Retinal pigment epithelial cell (primary cell): Measurements from ENCODE around the gene AP1M1.

Source experiments
- DNase-seq: peaks from one replicate; pipeline ENCODE4 v3.0.0-alpha.2; 2010; ENCODE audit warnings: low read depth
- H3K4me3 ChIP-seq: 2 replicates; pipeline ENCODE4 v1.5.1; 2011; ENCODE audit warnings: mild to moderate bottlenecking, low read length, control low read depth, moderate library complexity
- TF ChIP-seq, protein P1 (sequence below): conservative IDR thresholded peaks from 2 replicates; pipeline ENCODE4 v1.5.1; 2011; ENCODE audit warnings: low read depth, low read length, control low read depth, inconsistent platforms

The AP1M1 gene

DNA sequence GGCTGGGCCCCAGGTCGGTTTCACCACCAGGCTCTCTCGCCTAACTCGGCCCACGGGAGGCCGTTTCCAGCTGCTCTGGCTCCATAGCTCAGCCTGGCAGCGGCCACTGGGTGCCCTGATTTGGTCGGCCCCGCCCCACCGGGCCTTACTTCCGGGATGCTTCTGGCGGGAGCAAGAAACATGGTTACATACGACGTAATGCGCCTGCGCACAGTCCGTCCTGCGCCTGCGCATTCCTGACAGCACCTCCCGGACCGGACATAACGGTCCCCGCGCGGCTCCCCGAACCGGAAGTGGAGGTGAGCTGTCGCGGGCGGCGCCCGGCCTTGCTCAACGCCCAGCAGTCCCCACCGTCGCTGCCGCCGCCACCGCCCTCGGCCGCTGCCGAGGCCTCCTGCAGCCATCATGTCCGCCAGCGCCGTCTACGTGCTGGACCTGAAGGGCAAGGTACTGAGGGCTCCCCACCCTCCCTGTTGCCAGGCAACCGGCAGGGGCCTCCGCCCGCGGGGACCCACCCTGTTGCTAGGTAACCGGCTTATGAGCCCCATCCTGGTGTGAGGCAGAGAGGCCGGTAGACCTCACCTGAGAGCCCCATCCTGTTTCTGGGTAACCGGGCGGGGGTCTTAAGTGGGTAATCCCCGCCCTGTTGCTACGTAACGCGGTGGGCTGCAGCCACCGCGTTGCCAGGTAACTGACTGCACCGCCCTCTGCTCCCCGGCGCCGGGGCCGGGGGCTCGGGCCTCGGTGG is at the start of gene AP1M1:
Gene AP1M1, plus strand, starts transcription at position 290 of the 748 bp plus-strand sequence. Its CDS starts 116 bp downstream, at position 406.
- TF ChIP-seq, protein P1, sequence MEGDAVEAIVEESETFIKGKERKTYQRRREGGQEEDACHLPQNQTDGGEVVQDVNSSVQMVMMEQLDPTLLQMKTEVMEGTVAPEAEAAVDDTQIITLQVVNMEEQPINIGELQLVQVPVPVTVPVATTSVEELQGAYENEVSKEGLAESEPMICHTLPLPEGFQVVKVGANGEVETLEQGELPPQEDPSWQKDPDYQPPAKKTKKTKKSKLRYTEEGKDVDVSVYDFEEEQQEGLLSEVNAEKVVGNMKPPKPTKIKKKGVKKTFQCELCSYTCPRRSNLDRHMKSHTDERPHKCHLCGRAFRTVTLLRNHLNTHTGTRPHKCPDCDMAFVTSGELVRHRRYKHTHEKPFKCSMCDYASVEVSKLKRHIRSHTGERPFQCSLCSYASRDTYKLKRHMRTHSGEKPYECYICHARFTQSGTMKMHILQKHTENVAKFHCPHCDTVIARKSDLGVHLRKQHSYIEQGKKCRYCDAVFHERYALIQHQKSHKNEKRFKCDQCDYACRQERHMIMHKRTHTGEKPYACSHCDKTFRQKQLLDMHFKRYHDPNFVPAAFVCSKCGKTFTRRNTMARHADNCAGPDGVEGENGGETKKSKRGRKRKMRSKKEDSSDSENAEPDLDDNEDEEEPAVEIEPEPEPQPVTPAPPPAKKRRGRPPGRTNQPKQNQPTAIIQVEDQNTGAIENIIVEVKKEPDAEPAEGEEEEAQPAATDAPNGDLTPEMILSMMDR, result no peak
- H3K4me3 ChIP-seq, result peak within 1 kb of the TSS; percentile 94
- DNase-seq, result peak; percentile 89

DNA sequence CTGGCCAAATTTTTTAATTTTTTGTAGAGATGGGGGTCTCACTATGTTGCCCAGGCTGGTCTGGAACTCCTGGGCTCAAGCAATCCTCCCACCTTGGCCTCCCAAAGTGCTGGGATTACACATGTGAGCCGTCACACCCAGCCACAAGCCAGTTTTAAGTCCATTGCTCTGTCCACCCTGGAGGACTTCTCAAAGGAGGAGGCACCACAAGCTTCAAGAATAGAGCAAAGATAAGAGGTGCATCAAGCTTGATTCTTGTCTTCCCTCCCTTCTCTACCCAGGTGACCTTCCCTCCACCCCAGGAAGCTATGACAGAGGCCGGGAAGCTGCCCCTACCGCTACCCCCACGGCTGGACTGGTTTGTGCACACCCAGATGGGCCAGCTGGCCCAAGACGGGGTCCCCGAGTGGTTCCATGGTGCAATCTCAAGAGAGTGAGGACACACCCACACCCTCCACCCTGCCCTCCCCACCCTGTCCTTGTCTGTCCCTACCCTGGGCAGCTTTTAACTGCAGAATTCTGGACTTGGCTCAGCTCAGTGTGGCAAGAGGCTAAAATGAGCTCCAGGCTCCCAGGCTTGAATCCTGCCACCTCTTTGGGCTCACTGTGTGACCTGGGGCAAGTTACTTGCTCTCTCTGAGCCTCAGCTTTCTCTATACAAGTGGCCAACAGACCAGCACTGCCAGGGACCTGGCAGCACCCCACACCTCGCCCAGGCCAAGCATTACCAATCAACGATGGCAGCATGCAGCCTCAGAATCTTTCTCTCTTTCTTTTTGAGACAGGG is 49.1 kb upstream of the AP1M1 start:
- TF ChIP-seq, protein P1, result no peak
- H3K4me3 ChIP-seq, result no peak overlapping the region

DNA sequence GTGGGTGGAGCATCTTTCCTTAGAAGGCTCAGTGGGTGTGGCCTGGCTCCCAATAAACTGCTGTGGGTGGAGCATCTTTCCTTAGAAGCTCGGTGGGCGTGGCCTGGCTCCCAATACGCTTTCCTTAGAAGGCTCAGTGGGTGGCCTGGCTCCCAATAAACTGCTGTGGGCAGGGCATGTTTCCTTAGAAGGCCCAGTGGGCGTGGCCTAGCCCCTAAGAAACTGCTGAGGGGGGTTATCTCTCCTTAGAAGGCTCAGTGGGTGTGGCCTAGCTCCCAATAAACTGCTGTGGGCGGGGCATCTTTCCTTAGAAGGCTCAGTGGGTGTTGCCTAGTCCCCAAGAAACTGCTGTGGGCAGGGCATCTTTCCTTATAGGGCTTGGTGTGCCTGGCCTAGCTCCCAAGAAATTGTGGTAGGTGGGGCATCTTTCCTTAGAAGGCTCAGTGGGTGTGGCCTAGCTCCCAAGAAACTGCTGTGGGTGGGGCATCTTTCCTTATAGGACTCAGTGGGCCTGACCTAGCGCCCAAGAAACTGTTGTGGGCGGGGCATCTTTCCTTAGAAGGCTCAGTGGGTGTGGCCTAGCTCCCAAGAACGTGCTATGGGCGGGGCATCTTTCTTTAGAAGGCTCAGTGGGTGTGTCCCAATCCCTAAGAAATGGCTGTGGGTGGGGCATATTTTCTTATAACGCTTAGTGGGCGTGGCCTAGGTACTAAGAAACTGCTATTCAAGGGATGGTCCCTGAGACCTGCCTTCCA is 44.0 kb upstream of the AP1M1 start:
- no peak overlapping the region for H3K4me3 ChIP-seq
- DNase-seq, result no peak
- TF ChIP-seq, protein P1, result no peak

More for the DNA sequence above, 49.1 kb upstream of the AP1M1 start:
- no peak for DNase-seq

DNA sequence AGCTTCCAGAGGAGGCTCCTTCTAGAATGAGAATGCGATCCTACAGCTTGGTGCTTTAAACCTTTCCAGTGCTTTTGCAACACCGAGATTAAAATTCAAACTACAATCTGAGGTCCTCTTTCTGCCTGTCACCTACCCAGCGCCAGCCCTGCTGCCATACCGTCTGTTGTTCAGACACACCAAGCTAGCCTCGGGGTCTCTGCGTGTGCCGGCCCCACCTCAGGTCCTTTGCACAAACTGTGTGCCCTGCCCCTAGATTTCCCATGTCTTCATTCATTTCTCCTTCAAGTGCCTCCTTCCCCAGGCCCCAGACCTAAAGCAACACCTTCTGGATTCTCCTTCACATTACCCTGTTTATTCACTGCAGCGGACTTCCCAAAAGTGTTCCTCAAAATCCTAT is 43.2 kb upstream of the AP1M1 start:
- H3K4me3 ChIP-seq, result no peak overlapping the region
- TF ChIP-seq, protein P1, result no peak
- DNase-seq, result no peak

DNA sequence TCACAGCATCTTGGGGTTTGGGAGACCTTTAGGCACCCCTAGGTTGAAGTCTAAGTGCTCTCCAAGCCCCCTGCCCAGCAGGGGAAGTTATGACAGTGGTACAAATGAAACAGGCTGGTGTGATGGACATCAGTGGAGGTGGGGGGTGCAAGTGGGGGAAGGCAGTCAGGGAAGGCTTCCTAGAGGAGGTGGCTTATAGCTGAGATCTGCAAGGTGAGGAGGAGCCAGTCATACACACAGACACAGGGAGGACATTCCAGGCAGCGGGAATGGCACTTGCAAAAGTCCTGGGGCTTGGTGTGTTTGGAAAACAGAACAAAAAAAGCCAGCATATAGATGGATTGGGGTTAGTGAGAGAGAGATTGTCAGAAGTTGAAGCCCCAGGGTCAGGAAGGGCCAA is 42.6 kb upstream of the AP1M1 start:
- TF ChIP-seq, protein P1, result no peak
- DNase-seq, result no peak
- H3K4me3 ChIP-seq, result no peak overlapping the region

DNA sequence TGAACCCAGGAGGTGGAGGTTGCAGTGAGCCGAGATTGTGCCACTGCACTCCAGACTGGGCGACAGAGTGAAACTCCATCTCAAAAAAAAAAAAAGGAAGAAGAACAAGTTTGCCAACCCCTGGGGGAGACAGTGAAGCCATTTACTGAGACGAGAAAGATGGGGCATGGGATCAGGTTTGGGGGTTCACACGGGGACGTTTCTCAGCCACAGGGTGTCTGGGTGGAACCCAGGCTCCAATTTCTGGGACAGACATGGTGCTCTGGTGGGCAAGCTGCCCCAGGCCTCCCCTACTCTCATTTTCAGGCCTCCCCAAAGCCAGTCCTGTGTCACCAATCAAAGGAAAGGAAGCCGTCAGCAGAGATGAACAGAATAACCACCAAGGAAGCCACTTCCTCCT is 40.8 kb upstream of the AP1M1 start:
- DNase-seq, result no peak
- H3K4me3 ChIP-seq, result no peak overlapping the region
- TF ChIP-seq, protein P1, result no peak
